Omental fat pad (tissue), 4 donors: Measurements from ENCODE around the gene USP54. TPM values are rescaled to one million over a fixed set of nuclear protein-coding genes. Genes with fewer than 3 reads are reported as not detected.

ENCODE experiments used
- ATAC-seq: fragments of 150-250 bp; one replicate; pipeline ENCODE4 v1.9.1; 2016; ENCODE audit warnings: mild to moderate bottlenecking, moderate library complexity; ENCODE audit not compliant: low FRiP score
- DNase-seq: peaks from one replicate; pipeline ENCODE4 v3.0.0-alpha.2; 2019; ENCODE audit warnings: low spot score
- total RNA-seq, 4 donors: library from RNA; depleted of rRNA; stranded (reverse); fragments of >200 nt; gene quantifications; one replicate each; pipeline ENCODE4 v1.1.0, GENCODE V29; 2016
- TF ChIP-seq, protein P1 (sequence below), 3 donors: fragments of 450-650 bp; IDR thresholded peaks; one replicate each; pipeline ENCODE4 v1.5.1; 2016 to 2017; ENCODE audit warnings: antibody characterized with exemption in 3 of 3, mild to moderate bottlenecking in 3 of 3, moderate library complexity in 2 of 3

The USP54 gene
- total RNA-seq, 4 donors from 2014 or later = 9.2 to 28.1 (median 20.2) TPM

DNA sequence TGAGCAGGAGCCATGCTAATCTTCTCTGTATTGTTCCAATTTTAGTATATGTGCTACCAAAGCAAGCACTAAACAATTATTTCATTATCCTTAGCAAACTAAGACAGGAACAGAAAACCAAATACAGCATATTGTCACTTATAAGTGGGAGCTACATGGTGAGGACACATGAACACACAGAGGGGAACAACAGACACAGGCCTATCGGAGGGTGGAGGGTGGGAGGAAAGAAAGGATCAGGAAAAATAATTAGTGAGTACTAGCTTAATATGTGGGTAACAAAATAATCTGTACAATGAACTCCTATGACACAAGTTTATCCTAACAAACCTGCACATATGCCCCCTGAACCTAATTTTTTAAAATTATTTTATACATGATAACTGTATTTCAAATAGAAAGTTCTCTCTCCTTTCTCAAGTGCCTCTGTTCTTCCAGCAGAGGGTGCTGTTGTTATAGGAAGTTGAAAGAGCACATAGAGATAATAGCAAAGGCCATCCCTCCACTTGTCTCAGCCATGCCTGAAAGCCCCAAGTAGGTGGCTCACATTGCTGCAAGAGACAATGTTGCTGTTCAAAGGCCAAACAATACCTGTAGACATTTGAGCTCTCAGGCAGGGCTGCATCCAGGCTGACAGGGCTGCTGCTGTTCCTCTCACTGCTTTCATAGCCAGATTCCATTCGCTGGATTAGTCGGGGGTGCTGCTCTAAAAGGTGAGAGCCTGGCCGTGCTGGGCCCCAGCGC lies 61.9 kb downstream of the USP54 start:
- ATAC-seq (peak; percentile 68), DNase-seq (no peak)
- TF ChIP-seq, protein P1, sequence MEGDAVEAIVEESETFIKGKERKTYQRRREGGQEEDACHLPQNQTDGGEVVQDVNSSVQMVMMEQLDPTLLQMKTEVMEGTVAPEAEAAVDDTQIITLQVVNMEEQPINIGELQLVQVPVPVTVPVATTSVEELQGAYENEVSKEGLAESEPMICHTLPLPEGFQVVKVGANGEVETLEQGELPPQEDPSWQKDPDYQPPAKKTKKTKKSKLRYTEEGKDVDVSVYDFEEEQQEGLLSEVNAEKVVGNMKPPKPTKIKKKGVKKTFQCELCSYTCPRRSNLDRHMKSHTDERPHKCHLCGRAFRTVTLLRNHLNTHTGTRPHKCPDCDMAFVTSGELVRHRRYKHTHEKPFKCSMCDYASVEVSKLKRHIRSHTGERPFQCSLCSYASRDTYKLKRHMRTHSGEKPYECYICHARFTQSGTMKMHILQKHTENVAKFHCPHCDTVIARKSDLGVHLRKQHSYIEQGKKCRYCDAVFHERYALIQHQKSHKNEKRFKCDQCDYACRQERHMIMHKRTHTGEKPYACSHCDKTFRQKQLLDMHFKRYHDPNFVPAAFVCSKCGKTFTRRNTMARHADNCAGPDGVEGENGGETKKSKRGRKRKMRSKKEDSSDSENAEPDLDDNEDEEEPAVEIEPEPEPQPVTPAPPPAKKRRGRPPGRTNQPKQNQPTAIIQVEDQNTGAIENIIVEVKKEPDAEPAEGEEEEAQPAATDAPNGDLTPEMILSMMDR (IDR thresholded peaks at IDR 0.05) = peak in 1 of 3 donors; percentile 37

DNA sequence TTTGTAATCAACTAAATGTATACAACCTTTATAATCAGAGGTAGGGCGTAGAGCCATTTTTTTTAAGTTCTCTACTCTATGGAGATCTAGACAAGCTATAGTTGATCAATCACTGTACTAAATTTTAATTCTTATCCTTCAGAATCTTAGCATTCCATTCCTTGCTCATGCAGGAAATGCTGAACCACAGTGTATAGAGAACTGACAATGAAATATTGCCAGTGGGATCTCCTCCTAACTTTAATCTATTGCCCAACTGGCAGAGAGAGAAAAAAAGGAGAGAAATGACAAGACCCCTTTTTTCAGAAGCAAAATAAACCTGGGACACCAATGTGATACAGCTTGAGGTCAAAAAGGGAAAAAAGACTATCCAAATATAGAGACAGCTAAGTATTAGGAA lies 68.9 kb downstream of the USP54 start:
- TF ChIP-seq, protein P1 (IDR thresholded peaks at IDR 0.05) = no peak
- ATAC-seq = no peak

DNA sequence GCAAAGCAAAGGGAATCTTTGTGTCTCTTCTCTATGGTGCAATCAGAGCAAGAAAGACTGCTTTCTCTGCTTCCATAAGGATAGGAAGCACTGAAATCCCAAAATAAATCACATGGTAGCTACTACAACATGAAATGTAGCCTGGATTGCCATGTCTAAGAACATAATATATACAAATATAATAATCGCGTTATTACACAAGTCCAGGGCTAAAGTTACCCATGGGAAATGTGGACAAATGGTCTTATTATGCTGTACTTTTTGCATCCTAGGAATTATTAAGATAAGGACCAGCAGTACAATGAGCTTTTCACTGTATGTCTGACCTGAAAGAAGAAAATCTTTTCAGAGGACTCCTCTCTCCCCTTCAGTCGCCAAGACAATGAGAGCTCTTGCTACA lies 71.8 kb downstream of the USP54 start:
- DNase-seq (no peak), ATAC-seq (no peak)
- TF ChIP-seq, protein P1 (IDR thresholded peaks at IDR 0.05) = no peak

More for the DNA sequence above, 68.9 kb downstream of the USP54 start:
- no peak for DNase-seq

DNA sequence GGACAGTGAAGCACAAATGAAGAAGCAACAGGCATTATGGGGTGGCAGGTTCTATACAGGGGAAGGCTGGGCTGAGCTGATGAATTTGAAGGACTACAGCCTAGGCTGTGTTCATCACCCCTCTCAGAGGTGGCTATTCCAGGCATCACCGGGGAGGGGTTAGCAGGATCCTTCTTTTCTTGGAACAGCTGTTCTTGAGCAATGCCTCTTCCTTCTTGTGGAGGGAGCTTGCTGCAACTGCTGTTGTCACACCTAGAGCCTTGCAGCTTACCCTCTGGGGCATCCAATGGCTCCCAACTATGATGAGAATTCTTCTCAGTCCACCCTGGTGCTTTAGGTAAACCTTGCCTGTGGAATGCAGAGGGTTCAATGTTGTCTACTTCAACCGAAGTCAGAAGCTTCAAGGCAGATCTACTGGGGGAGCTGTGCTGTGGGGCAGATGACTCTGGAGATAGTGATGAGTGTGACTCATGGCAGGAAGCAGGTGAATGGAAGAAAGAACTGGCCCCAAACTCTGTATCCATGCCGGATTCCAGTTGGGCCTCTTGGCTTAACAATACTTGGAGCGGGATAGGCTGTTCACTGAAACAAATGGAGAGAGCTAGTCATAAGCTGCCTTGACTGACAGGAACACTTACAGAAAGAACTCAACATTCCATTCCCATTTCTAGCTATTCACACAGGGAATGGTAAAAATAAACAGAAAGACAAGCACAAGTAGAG lies 73.8 kb downstream of the USP54 start:
- DNase-seq = no peak
- TF ChIP-seq, protein P1 (IDR thresholded peaks at IDR 0.05) = no peak
- ATAC-seq = no peak

DNA sequence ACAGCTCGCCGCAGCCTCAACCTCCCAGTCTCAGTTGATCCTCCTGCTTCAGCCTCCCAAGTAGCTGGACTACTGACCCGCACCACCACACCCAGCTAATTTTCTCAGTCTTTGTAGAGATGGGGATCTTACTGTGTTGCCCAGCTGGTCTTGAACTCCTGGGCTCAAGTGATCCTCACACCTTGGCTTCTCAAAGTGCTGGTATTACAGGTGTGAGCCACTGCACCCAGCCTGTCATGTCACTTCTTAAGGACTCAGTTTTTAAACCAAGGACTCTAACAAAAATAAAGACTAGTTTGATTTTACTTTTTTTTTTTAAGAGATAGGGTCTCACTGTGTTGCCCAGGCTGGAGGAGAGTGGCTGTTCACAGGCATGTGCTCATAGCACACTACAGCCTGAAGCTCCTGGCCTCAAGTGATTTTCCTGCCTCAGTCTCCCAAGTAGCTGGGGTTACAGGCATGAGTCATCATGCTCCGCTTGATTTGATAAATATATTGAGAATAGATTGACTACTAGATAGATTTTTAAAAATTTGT lies 78.9 kb downstream of the USP54 start:
- ATAC-seq (no peak), DNase-seq (no peak)
- TF ChIP-seq, protein P1 (IDR thresholded peaks at IDR 0.05) = no peak

DNA sequence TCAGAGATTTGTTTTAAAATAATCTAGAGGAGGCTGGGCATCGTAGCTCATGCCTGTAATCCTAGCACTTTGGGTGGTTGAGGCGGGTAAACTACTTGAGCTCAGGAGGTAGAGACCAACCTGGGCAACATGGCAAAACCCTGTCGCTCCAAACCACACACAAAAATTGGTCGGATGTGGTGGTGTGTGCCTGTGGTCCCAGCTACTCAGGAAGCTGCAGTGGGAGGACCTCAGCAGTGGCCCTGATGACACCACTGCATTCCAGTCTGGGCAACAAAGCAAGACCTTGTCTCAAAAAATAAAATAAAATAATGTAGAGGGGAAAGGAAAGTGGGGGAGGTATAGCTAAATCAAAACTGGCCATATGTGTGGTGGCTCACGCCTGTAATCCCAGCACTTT lies 81.4 kb downstream of the USP54 start:
- no peak for DNase-seq
- no peak for ATAC-seq
- TF ChIP-seq, protein P1 (IDR thresholded peaks at IDR 0.05) = no peak
